H1 (cell line): ENCODE data around the gene HEPACAM. TPM values are rescaled to one million over a fixed set of nuclear protein-coding genes. Genes with fewer than 3 reads are reported as not detected.

Experiments
- CTCF ChIA-PET: fragments of 300-600 bp; sonication (Branson Sonifier 250); formaldehyde crosslinking; loops from one replicate; lab custom pipeline; 2021; ENCODE audit not compliant: partially characterized antibody; lab: Charles Lee
- POLR2A ChIA-PET: fragments of 300-600 bp; sonication (Branson Sonifier 250); formaldehyde crosslinking; loops from one replicate; lab custom pipeline; 2021; ENCODE audit warnings: inconsistent platforms; ENCODE audit not compliant: partially characterized antibody; lab: Charles Lee
- DNase-seq, 2 experiments: peaks; one replicate each; pipeline versions ENCODE4 v3.0.0 to v3.0.0-alpha.2; 2010 to 2022; ENCODE audit warnings: low spot score in 2 of 2, low read depth in 1 of 2, mixed read lengths in 1 of 2
- FAIRE-seq: peaks from 2 replicates; lab custom pipeline; 2011; peaks lifted over from hg19 to GRCh38; lab: Jason Lieb, UNC
- H2AFZ ChIP-seq: 2 replicates; pipeline ENCODE4 v1.8.1; 2012; ENCODE audit warnings: low read length, inconsistent platforms
- H2AK5ac ChIP-seq: 2 replicates; pipeline ENCODE4 v1.6.1; 2013; ENCODE audit warnings: low read depth, low read length
- H2BK120ac ChIP-seq: replicated peaks from 2 replicates; pipeline ENCODE3; 2013; ENCODE audit warnings: low read depth, low read length, inconsistent platforms
- H2BK12ac ChIP-seq: 2 replicates; pipeline ENCODE4 v1.6.1; 2013; ENCODE audit warnings: low read depth, low read length
- H2BK15ac ChIP-seq: 2 replicates; pipeline ENCODE4 v1.6.1; 2013; ENCODE audit warnings: low read length
- H2BK20ac ChIP-seq: 2 replicates; pipeline ENCODE4 v1.6.1; 2013; ENCODE audit warnings: low read length
- H2BK5ac ChIP-seq: 2 replicates; pipeline ENCODE4 v1.6.1; 2013; ENCODE audit warnings: low read depth, low read length
- H3K14ac ChIP-seq: 2 replicates; pipeline ENCODE4 v1.6.1; 2013; ENCODE audit warnings: inconsistent platforms; ENCODE audit not compliant: insufficient read length
- H3K18ac ChIP-seq: 2 replicates; pipeline ENCODE4 v1.6.1; 2013; ENCODE audit warnings: low read length; ENCODE audit errors: extremely low read depth
- H3K23ac ChIP-seq: 2 replicates; pipeline ENCODE4 v1.6.1; 2013; ENCODE audit warnings: inconsistent platforms; ENCODE audit not compliant: insufficient read length
- H3K23me2 ChIP-seq: 2 replicates; pipeline ENCODE4 v1.6.1; 2013; ENCODE audit warnings: low read depth, low read length
- H3K27ac ChIP-seq: 2 replicates; pipeline ENCODE4 v1.6.1; 2011; ENCODE audit warnings: low read depth, low read length, inconsistent platforms
- H3K27me3 ChIP-seq, 4 experiments: replicated peaks in 1 of 4; 1 replicate in 1 of 4; 2 replicates in 3 of 4; pipeline versions ENCODE4 v1.6.1 to v1.8.1; 2011 to 2013; ENCODE audit warnings: low read length in 3 of 4, mild to moderate bottlenecking in 3 of 4, inconsistent platforms in 2 of 4, mixed read lengths in 2 of 4, moderate library complexity in 1 of 4; ENCODE audit not compliant: control insufficient read depth in 3 of 4, insufficient read depth in 3 of 4; ENCODE audit errors: extremely low read depth in 1 of 4
- H3K36me3 ChIP-seq, 4 experiments: 2 replicates each; pipeline versions ENCODE4 v1.6.1 to v1.8.1; 2011 to 2013; ENCODE audit warnings: mild to moderate bottlenecking in 4 of 4, low read length in 3 of 4, moderate library complexity in 2 of 4, control low read depth in 1 of 4, inconsistent platforms in 1 of 4; ENCODE audit not compliant: insufficient read depth in 4 of 4, control insufficient read depth in 2 of 4
- H3K4ac ChIP-seq: replicated peaks from 2 replicates; pipeline ENCODE3; 2013; ENCODE audit warnings: low read length, low read depth, mixed read lengths, inconsistent platforms; ENCODE audit not compliant: insufficient read length
- H3K4me1 ChIP-seq, 4 experiments: replicated peaks in 1 of 4; 1 replicate in 1 of 4; 2 replicates in 3 of 4; pipeline versions ENCODE4 v1.6.1 to v1.8.1; 2011 to 2013; ENCODE audit warnings: low read length in 3 of 4, inconsistent platforms in 2 of 4, mixed read lengths in 1 of 4; ENCODE audit not compliant: insufficient read depth in 4 of 4, control insufficient read depth in 3 of 4
- H3K4me2 ChIP-seq, 2 experiments: 2 replicates each; pipeline versions ENCODE4 v1.6.1 to v1.8.1; 2011 to 2013; ENCODE audit warnings: low read depth in 2 of 2, low read length in 2 of 2, control low read depth in 1 of 2, inconsistent platforms in 1 of 2, mild to moderate bottlenecking in 1 of 2; ENCODE audit not compliant: insufficient read depth in 1 of 2
- H3K4me3 ChIP-seq, 4 experiments: fragments of 200-600, 300-600 bp in 1 of 4; sonication (generic), shearing (Covaris generic), sonication (Bioruptor Twin) in 1 of 4; 2 replicates each; pipeline versions ENCODE4 v1.5.1 to v1.8.1; 2011 to 2016; ENCODE audit warnings: low read length in 4 of 4, low read depth in 3 of 4, control low read depth in 2 of 4, inconsistent platforms in 2 of 4, mild to moderate bottlenecking in 2 of 4, mixed read lengths in 1 of 4, moderate library complexity in 1 of 4; ENCODE audit not compliant: insufficient read depth in 2 of 4; ENCODE audit errors: extremely low read depth in 1 of 4
- H3K56ac ChIP-seq: replicated peaks from 2 replicates; pipeline ENCODE3; 2013; ENCODE audit warnings: low read depth, mild to moderate bottlenecking, mixed read lengths, low read length, inconsistent platforms; ENCODE audit not compliant: insufficient read length
- H3K79me1 ChIP-seq: 2 replicates; pipeline ENCODE4 v1.6.1; 2013; ENCODE audit warnings: low read depth, low read length, control low read depth
- H3K79me2 ChIP-seq, 2 experiments: 2 replicates each; pipeline versions ENCODE4 v1.6.1 to v1.8.1; 2012 to 2013; ENCODE audit warnings: low read length in 2 of 2, mild to moderate bottlenecking in 2 of 2, inconsistent platforms in 1 of 2; ENCODE audit not compliant: insufficient read depth in 2 of 2, control insufficient read depth in 1 of 2
- H3K9ac ChIP-seq, 4 experiments: replicated peaks in 1 of 4; 1 replicate in 1 of 4; 2 replicates in 3 of 4; pipeline versions ENCODE4 v1.6.1 to v1.8.1; 2011 to 2013; ENCODE audit warnings: low read depth in 3 of 4, low read length in 3 of 4, control low read depth in 2 of 4, mild to moderate bottlenecking in 2 of 4, moderate library complexity in 2 of 4, inconsistent platforms in 1 of 4; ENCODE audit errors: extremely low read depth in 1 of 4
- H3K9me3 ChIP-seq, 2 experiments: 2 replicates each; pipeline versions ENCODE4 v1.6.1 to v1.8.1; 2012 to 2013; ENCODE audit warnings: mild to moderate bottlenecking in 2 of 2, moderate library complexity in 2 of 2, control low read depth in 1 of 2, inconsistent platforms in 1 of 2, low read depth in 1 of 2, low read length in 1 of 2, mixed read lengths in 1 of 2; ENCODE audit not compliant: insufficient read depth in 2 of 2
- H4K20me1 ChIP-seq, 2 experiments: replicated peaks in 1 of 2; 2 replicates each; pipeline versions ENCODE3 to v1.8.1; 2011 to 2013; ENCODE audit warnings: inconsistent platforms in 2 of 2, low read length in 2 of 2, mild to moderate bottlenecking in 1 of 2; ENCODE audit not compliant: insufficient read depth in 2 of 2, control insufficient read depth in 1 of 2
- H4K5ac ChIP-seq: 2 replicates; pipeline ENCODE4 v1.6.1; 2013; ENCODE audit warnings: low read length, low read depth, mixed read lengths, inconsistent platforms; ENCODE audit not compliant: insufficient read length
- H4K8ac ChIP-seq: 2 replicates; pipeline ENCODE4 v1.8.0; 2013; ENCODE audit warnings: mild to moderate bottlenecking, moderate library complexity, low read length, inconsistent platforms; ENCODE audit not compliant: insufficient read depth; ENCODE audit errors: extremely low read depth
- H4K91ac ChIP-seq: replicated peaks from 2 replicates; pipeline ENCODE3; 2013; ENCODE audit warnings: low read length, mixed read lengths, inconsistent platforms; ENCODE audit not compliant: insufficient read length
- RNF2 ChIP-seq: fragments of 200-900, 300-1000 bp; sonication (generic); IDR thresholded peaks from 2 replicates; pipeline ENCODE4 v1.7.1; 2016; ENCODE audit warnings: borderline replicate concordance, low read depth, mild to moderate bottlenecking, antibody characterized with exemption, low read length; ENCODE audit not compliant: poor library complexity, severe bottlenecking; ENCODE audit errors: missing control alignments
- WGBS, 2 experiments: shearing (Covaris generic) in 1 of 2; methylation state at CpG; one replicate each; pipeline versions ENCODE4 v1.1.6 to v1.1.7; 2013 to 2015; ENCODE audit warnings: low lambda C conversion rate in 2 of 2, mixed read lengths in 2 of 2, inconsistent platforms in 1 of 2, low coverage in 1 of 2, missing lambda C conversion rate in 1 of 2; ENCODE audit not compliant: insufficient replicate concordance in 2 of 2, insufficient coverage in 1 of 2, insufficient read length in 1 of 2; ENCODE audit errors: extremely low coverage in 1 of 2, missing lambda C conversion rate in 1 of 2; 5-methylcytosine and 5-hydroxymethylcytosine counted together
- polyA plus RNA-seq, 7 experiments: library from polyadenylated mRNA; depleted of rRNA in 3 of 7; stranded (reverse) in 5 of 7; unstranded in 2 of 7; fragments of >200 nt in 5 of 7; fragments of 200-250 nt in 2 of 7; gene quantifications; 1 replicate in 5 of 7; 2 replicates in 1 of 7; 4 replicates in 1 of 7; pipeline versions ENCODE4 v1.2.1 to v1.2.3, GENCODE V29; 2011 to 2013; ENCODE audit warnings: missing spikeins in 2 of 7, mixed read lengths in 2 of 7
- total RNA-seq: library from RNA; stranded (reverse); fragmentation: NEBNext Ultra II Directional; extraction: Animal tissue kit (Norgen Biotek cat#: 25700); gene quantifications from 2 replicates; pipeline ENCODE4 v1.2.1, GENCODE V29; 2021

HEPACAM gene
- total and polyA plus RNA-seq, 2 of the 8 experiments (the other 6 are each of a cell fraction or from before 2014, with no cell fraction given): not detected

- H3K79me2 ChIP-seq: no peaks in the 10 kb centered on the region
- H2BK5ac ChIP-seq: no peak overlapping the region
- H3K4me2 ChIP-seq: no peak overlapping the region
- H2BK120ac ChIP-seq: no peak overlapping the region
- no peak overlapping the region for H3K9ac ChIP-seq
- H4K8ac ChIP-seq: no peak overlapping the region
- H3K36me3 ChIP-seq: no peaks in the 10 kb centered on the region
- WGBS, 2 experiments: 79% methylated on average over 2 of the region's 2 CpGs; no CpG with 5 or more reads in 1 of the 2 experiments
- no peak overlapping the region for H4K91ac ChIP-seq
- no peak overlapping the region for H3K23ac ChIP-seq
- POLR2A ChIA-PET: no interaction called here
- no peak overlapping the region for H3K4ac ChIP-seq
- no peaks in the 10 kb centered on the region for H3K79me1 ChIP-seq
- no peak overlapping the region for H2AK5ac ChIP-seq
- no peaks in the 10 kb centered on the region for H3K27me3 ChIP-seq
- DNase-seq (no peak), FAIRE-seq (no peak)
- no peak for TF ChIP-seq RNF2
- no peak overlapping the region for H2AFZ ChIP-seq
- H3K9me3 ChIP-seq: no peaks in the 10 kb centered on the region
- no peak overlapping the region for H2BK15ac ChIP-seq
- H3K4me3 ChIP-seq: no peak overlapping the region
- no peak overlapping the region for H3K18ac ChIP-seq
- no peak overlapping the region for H3K56ac ChIP-seq
- no peaks in the 10 kb centered on the region for H4K20me1 ChIP-seq
- H3K4me1 ChIP-seq: no peaks in the 10 kb centered on the region
- H3K23me2 ChIP-seq: no peaks in the 10 kb centered on the region
- H2BK20ac ChIP-seq: no peak overlapping the region
- no peak overlapping the region for H3K14ac ChIP-seq
- CTCF ChIA-PET: interaction anchor here (1.3 to 5.6 kb wide), 6 partner anchors 11 to 170 kb away, joined by 3 to 26 read pairs (median 6); no protein-coding TSS in a partner anchor
- no peak overlapping the region for H2BK12ac ChIP-seq
- H3K27ac ChIP-seq: no peak overlapping the region
- no peak overlapping the region for H4K5ac ChIP-seq
Measured at GRCh38 chr11:124971810-124972209, 36.0 kb upstream of the HEPACAM start.
